Hepatocyte (in vitro differentiated cells): ENCODE measurements around the gene TMPRSS5.

Experiments
- EZH2 ChIP-seq: fragments of 200-600 bp; sonication (generic); IDR thresholded peaks from 2 replicates; pipeline ENCODE4 v1.6.1; 2016; ENCODE audit warnings: antibody characterized with exemption, mild to moderate bottlenecking, borderline replicate concordance
- TF ChIP-seq, protein P1 (sequence below): fragments of 200-600 bp; sonication (generic); IDR thresholded peaks from 2 replicates; pipeline ENCODE4 v1.5.1; 2016; ENCODE audit warnings: antibody characterized with exemption, mild to moderate bottlenecking; ENCODE audit not compliant: poor library complexity

DNA sequence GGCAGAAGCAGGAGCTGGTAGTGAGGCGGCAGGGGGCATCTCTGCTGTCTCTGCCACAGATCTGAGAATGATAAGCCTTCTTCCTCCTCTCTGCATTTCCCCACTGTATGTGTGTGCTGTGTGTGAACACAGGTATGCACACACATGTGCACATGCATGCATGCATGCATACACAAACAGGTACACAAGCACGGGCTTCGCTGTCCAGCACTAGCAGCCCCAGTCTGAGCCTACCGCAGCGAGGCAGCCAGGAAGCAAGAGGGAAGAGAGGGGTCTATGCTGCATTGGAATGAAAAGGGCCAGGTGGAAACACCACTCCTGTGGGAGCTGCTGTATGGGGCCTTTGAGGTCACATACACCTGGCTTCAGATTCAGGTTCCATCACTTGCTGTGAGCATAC is 62.4 kb downstream of the TMPRSS5 start:
- TF ChIP-seq, protein P1, sequence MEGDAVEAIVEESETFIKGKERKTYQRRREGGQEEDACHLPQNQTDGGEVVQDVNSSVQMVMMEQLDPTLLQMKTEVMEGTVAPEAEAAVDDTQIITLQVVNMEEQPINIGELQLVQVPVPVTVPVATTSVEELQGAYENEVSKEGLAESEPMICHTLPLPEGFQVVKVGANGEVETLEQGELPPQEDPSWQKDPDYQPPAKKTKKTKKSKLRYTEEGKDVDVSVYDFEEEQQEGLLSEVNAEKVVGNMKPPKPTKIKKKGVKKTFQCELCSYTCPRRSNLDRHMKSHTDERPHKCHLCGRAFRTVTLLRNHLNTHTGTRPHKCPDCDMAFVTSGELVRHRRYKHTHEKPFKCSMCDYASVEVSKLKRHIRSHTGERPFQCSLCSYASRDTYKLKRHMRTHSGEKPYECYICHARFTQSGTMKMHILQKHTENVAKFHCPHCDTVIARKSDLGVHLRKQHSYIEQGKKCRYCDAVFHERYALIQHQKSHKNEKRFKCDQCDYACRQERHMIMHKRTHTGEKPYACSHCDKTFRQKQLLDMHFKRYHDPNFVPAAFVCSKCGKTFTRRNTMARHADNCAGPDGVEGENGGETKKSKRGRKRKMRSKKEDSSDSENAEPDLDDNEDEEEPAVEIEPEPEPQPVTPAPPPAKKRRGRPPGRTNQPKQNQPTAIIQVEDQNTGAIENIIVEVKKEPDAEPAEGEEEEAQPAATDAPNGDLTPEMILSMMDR: no peak
- no peak for TF ChIP-seq EZH2
